ENCODE measurements around the gene C2orf92. TPM values are rescaled to one million over a fixed set of nuclear protein-coding genes. Genes with fewer than 3 reads are reported as not detected.
"Not testable (repeated sequence)": the region's sequence is repeated elsewhere in the genome, so short reads cannot be mapped to it uniquely, and the experiment has no call there.

The C2orf92 gene
- total and polyA plus RNA-seq, 4 experiments from 2014 or later: 13.0 to 13.3 TPM; not detected in 2

- H3K4me3 Mint-ChIP-seq: peak within 1 kb of the TSS; percentile 92 to 97 (median 96)
- ChIA-PET CTCF (ENCODE audit: partially characterized antibody) (interaction anchor here (0.8 to 3.8 kb wide), 9 partner anchors 9 to 73 kb away, joined by 3 to 59 read pairs (median 9); partner anchors contain the start of genes COX5B and ZAP70), POLR2A (ENCODE audit: partially characterized antibody) (interaction anchor here (1.0 to 7.9 kb wide), 8 partner anchors 15 to 1491 kb away, joined by 3 to 323 read pairs (median 14); partner anchors contain the start of genes ANKRD36B, COX5B, LIPT1 and TSGA10)
Measured at GRCh38 chr2:97663962-97664635, 5.4 kb upstream of the C2orf92 start, which contains the start of gene ACTR1B. Gene ACTR1B (minus strand): TSS chr2:97664044. CDS start chr2:97663890, 154 bp downstream.

GRCh38 chr2:97664636-97664970, 4.9 kb upstream of the C2orf92 start:
- no peak for DNase-seq

More at GRCh38 chr2:97663962-97664635, 5.4 kb upstream of the C2orf92 start, which contains the start of gene ACTR1B:
- H3K27ac Mint-ChIP-seq: peak within 1 kb of the TSS; percentile 98 to 100 (median 99)
- peaks cover 15 to 41% (median 23%) of the 10 kb centered on the region in 4 donors for H3K4me1 Mint-ChIP-seq
- DNase-seq: peak; percentile 97 to 99 (median 98)
- Histone ChIP-seq H3K4me1 (ENCODE audit: insufficient read depth, low read length) (peaks cover 36% of the 10 kb centered on the region), H3K27me3 (ENCODE audit: insufficient read depth, low read length) (no peaks in the 10 kb centered on the region), H3K4me3 (ENCODE audit: low read length in 2 of 2) (peak within 1 kb of the TSS; percentile 52 to 99), H3K27ac (ENCODE audit: low read depth, low read length) (peak within 1 kb of the TSS; percentile 92), H3K9me3 (ENCODE audit: control insufficient read depth in 1 of 2, low read length in 2 of 2) (no peaks in the 10 kb centered on the region), H3K36me3 (ENCODE audit: insufficient read depth, low read length) (peaks cover 24% of the 10 kb centered on the region)
- intact Hi-C loops (cut with micrococcal nuclease): loop anchor here (1.0 to 5.0 kb wide), 6 partner anchors 18 to 1673 kb away; partner anchors contain the start of genes COX5B, EIF5B, TMEM131 and TXNDC9
- no peaks in the 10 kb centered on the region for H3K9me3 Mint-ChIP-seq
- no peaks in the 10 kb centered on the region for H3K27me3 Mint-ChIP-seq
- peaks cover 0 to 23% of the 10 kb centered on the region in 2 donors for H3K36me3 Mint-ChIP-seq

GRCh38 chr2:97670471-97670870, 958 bp downstream of the C2orf92 start:
- Mint-ChIP-seq H3K9me3 (no peaks in the 10 kb centered on the region), H3K4me1 (peaks cover 0 to 3% (median 0%) of the 10 kb centered on the region in 4 donors), H3K27ac (no peak overlapping the region), H3K36me3 (peaks cover 0 to 5% of the 10 kb centered on the region in 2 donors), H3K27me3 (peaks cover 0 to 7% of the 10 kb centered on the region in 2 donors), H3K4me3 (no peak overlapping the region)
- ChIA-PET CTCF (ENCODE audit: partially characterized antibody) (no interaction called here), POLR2A (ENCODE audit: partially characterized antibody) (interaction anchor here (0.9 kb wide), 1 partner anchor 9 kb away, joined by 3 read pairs; no protein-coding TSS in a partner anchor)
- DNase-seq: no peak
- Histone ChIP-seq H3K36me3 (ENCODE audit: insufficient read depth, low read length) (no peaks in the 10 kb centered on the region), H3K4me3 (ENCODE audit: low read length in 2 of 2) (no peak overlapping the region), H3K27ac (ENCODE audit: low read depth, low read length) (no peak overlapping the region), H3K9me3 (ENCODE audit: control insufficient read depth in 1 of 2, low read length in 2 of 2) (no peaks in the 10 kb centered on the region), H3K4me1 (ENCODE audit: insufficient read depth, low read length) (no peaks in the 10 kb centered on the region), H3K27me3 (ENCODE audit: insufficient read depth, low read length) (no peaks in the 10 kb centered on the region)
- intact Hi-C loops (cut with micrococcal nuclease): no loop called here

More at GRCh38 chr2:97664636-97664970, 4.9 kb upstream of the C2orf92 start:
- Histone ChIP-seq H3K36me3 (ENCODE audit: insufficient read depth, low read length) (peaks cover 20% of the 10 kb centered on the region), H3K27ac (ENCODE audit: low read depth, low read length) (peak overlapping the region; percentile 92), H3K9me3 (ENCODE audit: control insufficient read depth in 1 of 2, low read length in 2 of 2) (no peaks in the 10 kb centered on the region), H3K4me3 (ENCODE audit: low read length in 2 of 2) (peak overlapping the region; percentile 52 to 79), H3K4me1 (ENCODE audit: insufficient read depth, low read length) (peaks cover 36% of the 10 kb centered on the region), H3K27me3 (ENCODE audit: insufficient read depth, low read length) (no peaks in the 10 kb centered on the region)
- peak overlapping the region; percentile 98 to 100 (median 99) for H3K27ac Mint-ChIP-seq
- POLR2A ChIA-PET (ENCODE audit: partially characterized antibody): interaction anchor here (1.0 to 7.9 kb wide), 8 partner anchors 16 to 1491 kb away, joined by 3 to 323 read pairs (median 14); partner anchors contain the start of genes ANKRD36B, COX5B, LIPT1 and TSGA10
- intact Hi-C loops (cut with micrococcal nuclease): loop anchor here (1.0 to 5.0 kb wide), 6 partner anchors 18 to 1672 kb away; partner anchors contain the start of genes COX5B, EIF5B, TMEM131 and TXNDC9
- no peaks in the 10 kb centered on the region for H3K27me3 Mint-ChIP-seq
- peak overlapping the region; percentile 91 to 97 (median 94) for H3K4me3 Mint-ChIP-seq
- CTCF ChIA-PET (ENCODE audit: partially characterized antibody): interaction anchor here (0.8 to 3.8 kb wide), 9 partner anchors 10 to 74 kb away, joined by 3 to 59 read pairs (median 9); partner anchors contain the start of genes COX5B and ZAP70
- peaks cover 15 to 41% (median 23%) of the 10 kb centered on the region in 4 donors for H3K4me1 Mint-ChIP-seq
- H3K9me3 Mint-ChIP-seq: no peaks in the 10 kb centered on the region
- H3K36me3 Mint-ChIP-seq: peaks cover 0 to 23% of the 10 kb centered on the region in 2 donors

DNA sequence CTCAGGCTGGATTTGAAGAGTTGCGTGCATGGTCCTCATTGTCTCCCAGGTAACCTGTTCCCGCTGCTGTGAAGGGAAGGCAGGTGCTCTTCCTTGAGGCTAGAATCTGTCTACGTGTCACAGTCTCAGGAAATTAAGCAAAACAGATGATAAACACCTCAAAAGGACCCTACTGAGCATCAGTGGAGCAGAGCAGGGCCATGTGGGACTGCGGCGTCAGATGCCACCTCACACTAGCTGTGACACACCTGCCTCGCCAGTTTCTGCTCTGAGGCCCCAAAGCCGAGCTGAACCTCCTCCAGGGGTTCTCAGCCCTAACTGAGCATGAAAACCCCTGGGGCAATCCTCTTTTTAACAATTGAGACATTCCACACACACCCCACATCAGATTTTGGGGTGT, 2.0 kb downstream of the C2orf92 start:
- H3K4me1 ChIP-seq (ENCODE audit: insufficient read depth, low read length): no peaks in the 10 kb centered on the region
- Mint-ChIP-seq H3K27ac (no peak overlapping the region), H3K4me1 (peaks cover 0 to 3% (median 0%) of the 10 kb centered on the region in 4 donors), H3K27me3 (peaks cover 0 to 7% of the 10 kb centered on the region in 2 donors), H3K4me3 (no peak overlapping the region), H3K9me3 (no peaks in the 10 kb centered on the region), H3K36me3 (peaks cover 0 to 5% of the 10 kb centered on the region in 2 donors)
- POLR2A ChIA-PET (ENCODE audit: partially characterized antibody): no interaction called here
- H3K4me3 ChIP-seq (ENCODE audit: low read length in 2 of 2): no peak overlapping the region
- H3K27ac ChIP-seq (ENCODE audit: low read depth, low read length): no peak overlapping the region
- no peak for DNase-seq
- intact Hi-C loops (cut with micrococcal nuclease): no loop called here
- CTCF ChIA-PET (ENCODE audit: partially characterized antibody): no interaction called here
- no peaks in the 10 kb centered on the region for H3K9me3 ChIP-seq (ENCODE audit: control insufficient read depth in 1 of 2, low read length in 2 of 2)
- H3K27me3 ChIP-seq (ENCODE audit: insufficient read depth, low read length): no peaks in the 10 kb centered on the region
- H3K36me3 ChIP-seq (ENCODE audit: insufficient read depth, low read length): no peaks in the 10 kb centered on the region

GRCh38 chr2:97672606-97673140, 3.2 kb downstream of the C2orf92 start:
- H3K4me1 ChIP-seq (ENCODE audit: insufficient read depth, low read length); H3K4me3 Mint-ChIP-seq; DNase-seq; H3K27ac Mint-ChIP-seq; H3K9me3 ChIP-seq (ENCODE audit: control insufficient read depth in 1 of 2, low read length in 2 of 2); H3K27ac ChIP-seq (ENCODE audit: low read depth, low read length); H3K27me3 Mint-ChIP-seq; H3K36me3 ChIP-seq (ENCODE audit: insufficient read depth, low read length); H3K36me3 Mint-ChIP-seq; H3K9me3 Mint-ChIP-seq; H3K4me3 ChIP-seq (ENCODE audit: low read length in 2 of 2); CTCF ChIA-PET (ENCODE audit: partially characterized antibody); H3K4me1 Mint-ChIP-seq; intact Hi-C loops (cut with micrococcal nuclease); POLR2A ChIA-PET (ENCODE audit: partially characterized antibody); H3K27me3 ChIP-seq (ENCODE audit: insufficient read depth, low read length): not testable (repeated sequence)

- H3K4me1 Mint-ChIP-seq: peaks cover 0 to 3% (median 0%) of the 10 kb centered on the region in 4 donors
- H3K27ac ChIP-seq (ENCODE audit: low read depth, low read length): no peak overlapping the region
- no peaks in the 10 kb centered on the region for H3K9me3 Mint-ChIP-seq
- no peaks in the 10 kb centered on the region for H3K4me1 ChIP-seq (ENCODE audit: insufficient read depth, low read length)
- no peak overlapping the region for H3K4me3 ChIP-seq (ENCODE audit: low read length in 2 of 2)
- CTCF ChIA-PET (ENCODE audit: partially characterized antibody): no interaction called here
- peaks cover 0 to 5% of the 10 kb centered on the region in 2 donors for H3K36me3 Mint-ChIP-seq
- POLR2A ChIA-PET (ENCODE audit: partially characterized antibody): no interaction called here
- no peak overlapping the region for H3K4me3 Mint-ChIP-seq
- H3K27ac Mint-ChIP-seq: peak overlapping the region in 2 of 7 donors; percentile 32 to 80
- intact Hi-C loops (cut with micrococcal nuclease): no loop called here
- DNase-seq: no peak
- peaks cover 0 to 9% of the 10 kb centered on the region in 2 donors for H3K27me3 Mint-ChIP-seq
- no peaks in the 10 kb centered on the region for H3K36me3 ChIP-seq (ENCODE audit: insufficient read depth, low read length)
- H3K9me3 ChIP-seq (ENCODE audit: control insufficient read depth in 1 of 2, low read length in 2 of 2): no peaks in the 10 kb centered on the region
- H3K27me3 ChIP-seq (ENCODE audit: insufficient read depth, low read length): no peaks in the 10 kb centered on the region
Measured at GRCh38 chr2:97673182-97673914, 3.8 kb downstream of the C2orf92 start.
